ENCODE data around the gene PCDHB14.

DNA sequence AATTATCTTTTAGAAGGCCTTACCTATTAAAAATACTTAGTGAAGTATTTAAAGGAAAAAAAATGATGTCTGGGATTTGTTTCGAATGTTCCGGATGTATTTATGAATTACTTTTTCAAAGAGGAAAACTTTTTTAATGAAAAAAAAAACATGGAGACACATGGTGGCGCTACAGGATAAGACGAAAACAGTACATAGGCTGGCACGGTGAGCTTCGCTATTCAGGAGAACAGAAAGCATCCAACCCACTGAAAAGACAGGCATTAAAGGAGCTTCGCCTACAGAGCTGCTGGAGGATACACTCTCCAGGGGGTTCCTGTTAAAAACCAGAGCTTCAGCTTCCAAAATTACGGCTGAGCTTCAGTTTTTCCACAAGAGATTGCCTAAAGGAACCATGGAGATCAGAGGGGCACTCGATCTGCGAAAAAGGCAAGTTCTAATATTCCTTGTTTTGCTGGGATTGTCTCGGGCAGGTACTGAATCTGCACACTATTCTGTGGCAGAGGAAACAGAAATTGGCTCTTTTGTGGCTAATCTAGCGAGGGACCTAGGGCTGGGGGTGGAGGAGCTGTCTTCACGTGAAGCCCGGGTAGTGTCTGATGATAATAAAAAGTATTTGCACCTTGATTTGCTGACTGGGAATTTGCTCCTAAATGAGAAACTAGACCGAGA lies at the start of gene PCDHB14:
- TF ChIP-seq, protein P1, sequence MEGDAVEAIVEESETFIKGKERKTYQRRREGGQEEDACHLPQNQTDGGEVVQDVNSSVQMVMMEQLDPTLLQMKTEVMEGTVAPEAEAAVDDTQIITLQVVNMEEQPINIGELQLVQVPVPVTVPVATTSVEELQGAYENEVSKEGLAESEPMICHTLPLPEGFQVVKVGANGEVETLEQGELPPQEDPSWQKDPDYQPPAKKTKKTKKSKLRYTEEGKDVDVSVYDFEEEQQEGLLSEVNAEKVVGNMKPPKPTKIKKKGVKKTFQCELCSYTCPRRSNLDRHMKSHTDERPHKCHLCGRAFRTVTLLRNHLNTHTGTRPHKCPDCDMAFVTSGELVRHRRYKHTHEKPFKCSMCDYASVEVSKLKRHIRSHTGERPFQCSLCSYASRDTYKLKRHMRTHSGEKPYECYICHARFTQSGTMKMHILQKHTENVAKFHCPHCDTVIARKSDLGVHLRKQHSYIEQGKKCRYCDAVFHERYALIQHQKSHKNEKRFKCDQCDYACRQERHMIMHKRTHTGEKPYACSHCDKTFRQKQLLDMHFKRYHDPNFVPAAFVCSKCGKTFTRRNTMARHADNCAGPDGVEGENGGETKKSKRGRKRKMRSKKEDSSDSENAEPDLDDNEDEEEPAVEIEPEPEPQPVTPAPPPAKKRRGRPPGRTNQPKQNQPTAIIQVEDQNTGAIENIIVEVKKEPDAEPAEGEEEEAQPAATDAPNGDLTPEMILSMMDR (IDR thresholded peaks at IDR 0.05): no peak
- no peak for TF ChIP-seq POLR2A (IDR thresholded peaks at IDR 0.05)
- TF ChIP-seq POLR2AphosphoS5 (IDR thresholded peaks at IDR 0.05): no peak
- no peak for TF ChIP-seq EP300 (IDR thresholded peaks at IDR 0.05)
